ENCODE measurements around the gene VCY.
"Not testable (repeated sequence)": the region's sequence is repeated elsewhere in the genome, so short reads cannot be mapped to it uniquely, and the experiment has no call there.

GRCh38 chrY:14011916-14012315, 25.6 kb upstream of the VCY start:
- not testable (repeated sequence) for TF ChIP-seq E2F1 (CRISPR knock-in tag; IDR thresholded peaks at IDR 0.05); CTCF (IDR thresholded peaks at IDR 0.05); ARID4B (CRISPR knock-in tag; IDR thresholded peaks at IDR 0.05; ENCODE audit: borderline replicate concordance); TEAD4 (CRISPR knock-in tag; IDR thresholded peaks at IDR 0.05); ZNF263 (CRISPR knock-in tag; IDR thresholded peaks at IDR 0.05; ENCODE audit: low read depth); MAX (CRISPR knock-in tag; IDR thresholded peaks at IDR 0.05); AFF4 (CRISPR knock-in tag; IDR thresholded peaks at IDR 0.05; ENCODE audit: borderline replicate concordance); FOXJ3 (CRISPR knock-in tag; IDR thresholded peaks at IDR 0.05; ENCODE audit: borderline replicate concordance); ESRRA (CRISPR knock-in tag; IDR thresholded peaks at IDR 0.05; ENCODE audit: borderline replicate concordance); GRHL2 (CRISPR knock-in tag; IDR thresholded peaks at IDR 0.05; ENCODE audit: insufficient replicate concordance, severe bottlenecking); SP1 (CRISPR knock-in tag; conservative IDR thresholded peaks at IDR 0.05); PRDM15 (CRISPR knock-in tag; IDR thresholded peaks at IDR 0.05)

All from WTC11 (cell line).